Activated CD4-positive, alpha-beta T cell treated with anti-CD3 and anti-CD28 coated beads, Interleukin-2, amount 10 ng/mL, durations not matched to agents 7 days and 5 days (primary cell): ENCODE measurements around the gene FBXO40. TPM values are rescaled to one million over a fixed set of nuclear protein-coding genes. Genes with fewer than 3 reads are reported as not detected.

Experiments used
- total RNA-seq, 2 experiments: library from RNA; stranded (reverse); gene quantifications; one replicate each; pipeline ENCODE4 v1.2.3, GENCODE V29; 2021

Gene FBXO40
- total RNA-seq, 2 experiments from 2014 or later, result not detected

Other genes with a start within 250 kb of the FBXO40 start
- 10 to 100 TPM; 29.0 to 32.1 TPM for gene POLQ, start 47.4 kb upstream of the FBXO40 start, total RNA-seq
- not detected for gene ARGFX, start 25.4 kb upstream of the FBXO40 start, total RNA-seq
- gene HCLS1, start 67.5 kb downstream of the FBXO40 start, total RNA-seq, result 100 to 1,000 TPM; 339 to 350 TPM
- 10 to 100 TPM; 27.4 to 31.7 TPM for gene GOLGB1, start 156.4 kb downstream of the FBXO40 start, total RNA-seq
- gene IQCB1, start 241.7 kb downstream of the FBXO40 start, total RNA-seq, result 10 to 100 TPM; 28.4 to 34.0 TPM
- 10 to 100 TPM in 1 of 2 experiments, 1 to 10 TPM in 1; 9.4 to 11.7 TPM for gene EAF2, start 241.8 kb downstream of the FBXO40 start, total RNA-seq